Measurements from ENCODE around the gene TRIM40. TPM values are rescaled to one million over a fixed set of nuclear protein-coding genes. Genes with fewer than 3 reads are reported as not detected.

The TRIM40 gene
- total and polyA plus RNA-seq, 3 donors from 2014 or later = 0.19 to 7.5 (median 0.79) TPM

DNA sequence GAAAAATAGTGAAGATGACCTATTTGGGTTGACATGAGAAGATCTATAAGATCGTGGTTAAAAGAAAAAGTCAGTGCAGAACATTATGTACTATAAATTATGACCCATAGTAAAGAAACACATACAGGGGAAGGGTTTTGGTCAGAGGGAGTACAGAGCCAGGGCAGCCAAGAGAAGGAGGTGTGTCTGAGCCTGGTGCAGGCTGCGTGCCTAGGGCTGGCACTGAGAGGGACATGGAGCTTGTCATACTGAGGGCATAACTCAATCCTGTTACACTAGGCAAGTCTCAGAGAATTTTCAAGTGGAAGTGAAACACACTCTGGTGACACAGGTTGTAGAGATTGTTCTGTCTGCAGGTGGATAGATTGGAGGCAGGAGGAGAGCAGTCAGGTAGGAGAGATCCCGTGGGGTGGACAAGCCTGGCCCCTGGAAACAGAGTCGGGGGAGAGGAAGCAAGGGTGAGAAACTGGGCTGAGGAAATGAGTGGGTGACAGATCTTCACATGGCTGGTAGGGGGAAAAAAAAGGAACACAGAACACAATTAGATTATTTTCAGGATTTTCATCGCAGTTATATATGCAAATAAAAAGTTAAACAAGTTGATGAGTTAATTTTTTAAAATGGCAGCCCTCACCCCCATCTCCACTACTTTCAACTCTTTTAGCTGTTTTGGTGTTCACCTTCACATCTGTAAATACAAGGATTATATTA, 41.8 kb upstream of the TRIM40 start:
- Histone ChIP-seq H3K4me1 (peaks cover 8% of the 10 kb centered on the region), H3K27me3 (no peaks in the 10 kb centered on the region), H3K9me3 (no peaks in the 10 kb centered on the region), H3K4me3 (no peak overlapping the region), H3K36me3 (ENCODE audit: low read depth, missing control alignments) (no peaks in the 10 kb centered on the region), H3K27ac (no peak overlapping the region)
- TF ChIP-seq POLR2A (IDR thresholded peaks at IDR 0.05) = no peak
- intact Hi-C loops (cut with DNase I; ENCODE audit: low total_unique reads) = no loop called here
- 77 to 80% methylated on average over 4 to 5 of the region's 5 CpGs for WGBS, 2 donors
- DNase-seq = no peak

DNA sequence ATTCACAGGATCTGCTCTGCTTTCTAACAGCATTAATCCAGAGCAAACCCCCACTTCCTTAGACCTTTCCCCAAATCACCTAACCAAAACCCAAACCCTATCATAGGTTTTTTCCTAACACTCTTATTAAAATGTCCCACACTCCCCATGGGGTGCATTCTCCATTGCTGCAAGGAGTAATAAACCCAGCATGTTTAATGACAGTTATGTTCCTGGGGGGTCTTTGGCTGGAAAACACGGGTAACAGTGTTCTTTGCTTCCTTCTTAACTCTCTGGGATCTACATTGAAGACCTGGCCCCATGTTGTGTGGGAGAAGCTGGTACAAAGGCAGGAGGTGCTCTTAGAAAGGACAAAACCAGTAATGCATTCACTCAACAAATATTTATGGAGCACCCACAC, 39.1 kb upstream of the TRIM40 start:
- Histone ChIP-seq H3K27me3 (no peaks in the 10 kb centered on the region), H3K4me1 (peaks cover 15% of the 10 kb centered on the region), H3K4me3 (no peak overlapping the region), H3K36me3 (ENCODE audit: low read depth, missing control alignments) (no peaks in the 10 kb centered on the region), H3K27ac (no peak overlapping the region), H3K9me3 (no peaks in the 10 kb centered on the region)
- 41 to 45% methylated on average over 1 of the region's 1 CpG for WGBS, 2 donors
- intact Hi-C loops (cut with DNase I; ENCODE audit: low total_unique reads) = no loop called here
- DNase-seq = no peak
- TF ChIP-seq, protein P1, sequence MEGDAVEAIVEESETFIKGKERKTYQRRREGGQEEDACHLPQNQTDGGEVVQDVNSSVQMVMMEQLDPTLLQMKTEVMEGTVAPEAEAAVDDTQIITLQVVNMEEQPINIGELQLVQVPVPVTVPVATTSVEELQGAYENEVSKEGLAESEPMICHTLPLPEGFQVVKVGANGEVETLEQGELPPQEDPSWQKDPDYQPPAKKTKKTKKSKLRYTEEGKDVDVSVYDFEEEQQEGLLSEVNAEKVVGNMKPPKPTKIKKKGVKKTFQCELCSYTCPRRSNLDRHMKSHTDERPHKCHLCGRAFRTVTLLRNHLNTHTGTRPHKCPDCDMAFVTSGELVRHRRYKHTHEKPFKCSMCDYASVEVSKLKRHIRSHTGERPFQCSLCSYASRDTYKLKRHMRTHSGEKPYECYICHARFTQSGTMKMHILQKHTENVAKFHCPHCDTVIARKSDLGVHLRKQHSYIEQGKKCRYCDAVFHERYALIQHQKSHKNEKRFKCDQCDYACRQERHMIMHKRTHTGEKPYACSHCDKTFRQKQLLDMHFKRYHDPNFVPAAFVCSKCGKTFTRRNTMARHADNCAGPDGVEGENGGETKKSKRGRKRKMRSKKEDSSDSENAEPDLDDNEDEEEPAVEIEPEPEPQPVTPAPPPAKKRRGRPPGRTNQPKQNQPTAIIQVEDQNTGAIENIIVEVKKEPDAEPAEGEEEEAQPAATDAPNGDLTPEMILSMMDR (IDR thresholded peaks at IDR 0.05) = no peak
- TF ChIP-seq POLR2A (IDR thresholded peaks at IDR 0.05) = no peak

DNA sequence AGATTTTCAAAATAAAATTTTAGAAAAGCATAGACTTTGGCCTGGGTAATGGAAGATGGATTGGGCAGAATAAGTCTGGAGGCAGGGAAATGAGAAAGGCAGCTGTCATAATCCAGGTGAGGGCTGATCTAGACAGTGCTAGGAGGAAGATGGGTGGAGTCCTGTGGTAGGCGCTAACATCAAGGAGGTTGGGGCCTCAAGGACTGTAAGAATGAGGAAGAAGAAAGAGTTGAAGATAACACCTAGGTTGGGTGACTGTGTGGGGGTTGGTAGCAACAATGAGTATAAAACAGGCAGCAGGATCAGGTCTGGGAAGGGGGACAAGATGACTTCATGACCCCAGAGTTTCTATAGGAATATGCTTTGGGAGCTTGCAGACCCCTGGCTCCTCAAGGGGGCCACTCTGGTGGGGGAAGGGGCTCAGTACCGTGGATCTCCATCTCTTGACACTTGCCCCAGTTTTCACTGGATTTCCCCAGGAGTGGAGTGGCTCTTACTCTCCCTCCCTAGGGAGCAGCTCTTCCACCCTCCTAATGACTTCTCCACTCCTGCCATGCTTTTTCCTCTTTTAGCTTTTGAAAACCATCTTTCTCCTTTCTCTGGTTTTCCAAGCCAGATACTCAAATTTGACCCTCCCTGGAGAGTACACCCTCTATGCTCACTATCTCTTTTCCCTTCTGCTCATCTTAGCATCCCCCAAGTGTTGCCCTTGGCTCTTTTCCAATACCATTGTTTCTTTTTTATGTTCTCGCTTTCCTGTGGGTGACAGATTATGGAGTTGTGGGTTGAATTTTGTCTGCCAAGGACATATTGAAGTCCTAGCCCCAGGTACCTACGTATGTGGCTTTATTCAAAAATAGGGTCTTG, 37.8 kb upstream of the TRIM40 start:
- H3K27me3 ChIP-seq = no peaks in the 10 kb centered on the region
- WGBS, 2 donors = 69 to 79% methylated on average over 4 of the region's 4 CpGs
- H3K27ac ChIP-seq = no peak overlapping the region

DNA sequence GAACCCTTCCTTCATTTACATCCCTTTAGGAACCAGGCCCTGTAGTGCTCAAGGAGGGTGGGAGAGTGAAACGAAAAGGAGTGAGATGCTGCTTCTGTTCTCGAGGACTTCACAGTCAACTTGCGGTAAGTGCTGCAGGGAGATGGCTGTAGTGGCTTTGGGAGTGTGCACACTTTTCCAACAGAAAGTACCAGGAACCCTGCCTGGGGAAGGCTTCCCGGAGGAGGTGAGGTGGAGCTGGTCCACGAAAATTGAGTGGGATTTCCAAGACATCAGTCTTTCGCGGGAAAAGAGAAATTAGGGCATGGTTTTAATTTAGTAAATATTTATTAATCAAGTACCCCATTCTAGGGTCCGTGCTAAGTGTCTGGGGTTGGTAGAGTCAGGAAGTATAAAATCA, 35.8 kb upstream of the TRIM40 start:
- H3K27ac ChIP-seq = no peak overlapping the region
- H3K9me3 ChIP-seq = no peaks in the 10 kb centered on the region
- no peaks in the 10 kb centered on the region for H3K27me3 ChIP-seq
- TF ChIP-seq, protein P1 (IDR thresholded peaks at IDR 0.05) = no peak
- TF ChIP-seq POLR2A (IDR thresholded peaks at IDR 0.05) = no peak
- no peak overlapping the region for H3K4me3 ChIP-seq
- no peak for DNase-seq
- H3K36me3 ChIP-seq (ENCODE audit: low read depth, missing control alignments) = no peaks in the 10 kb centered on the region
- intact Hi-C loops (cut with DNase I; ENCODE audit: low total_unique reads) = no loop called here
- 16 to 19% methylated on average over 8 of the region's 8 CpGs for WGBS, 2 donors
- peaks cover 19% of the 10 kb centered on the region for H3K4me1 ChIP-seq

More for the DNA sequence above, 37.8 kb upstream of the TRIM40 start:
- Histone ChIP-seq H3K36me3 (ENCODE audit: low read depth, missing control alignments) (no peaks in the 10 kb centered on the region), H3K9me3 (no peaks in the 10 kb centered on the region), H3K4me1 (peaks cover 19% of the 10 kb centered on the region), H3K4me3 (no peak overlapping the region)
- TF ChIP-seq, protein P1 (IDR thresholded peaks at IDR 0.05) = no peak
- no peak for TF ChIP-seq POLR2A (IDR thresholded peaks at IDR 0.05)
- DNase-seq = no peak
- intact Hi-C loops (cut with DNase I; ENCODE audit: low total_unique reads) = no loop called here
